Astrocyte (in vitro differentiated cells and primary cell): Measurements from ENCODE around the gene PDZK1IP1. TPM values are rescaled to one million over a fixed set of nuclear protein-coding genes. Genes with fewer than 3 reads are reported as not detected.
"Not testable (repeated sequence)": the region's sequence is repeated elsewhere in the genome, so short reads cannot be mapped to it uniquely, and the experiment has no call there.

Experiments
- DNase-seq: peaks from one replicate; pipeline ENCODE4 v3.0.0-alpha.2; 2010; ENCODE audit warnings: low read depth
- FAIRE-seq: peaks from 2 replicates; lab custom pipeline; 2011; peaks lifted over from hg19 to GRCh38; lab: Jason Lieb, UNC
- H2AFZ ChIP-seq: 2 replicates; pipeline ENCODE4 v1.6.0; 2012; ENCODE audit warnings: low read depth, low read length, inconsistent platforms
- H3K27ac ChIP-seq: 2 replicates; pipeline ENCODE4 v1.5.1; 2011; ENCODE audit warnings: low read depth, low read length, inconsistent platforms
- H3K27me3 ChIP-seq: 2 replicates; pipeline ENCODE4 v1.6.0; 2011; ENCODE audit warnings: low read length, inconsistent platforms; ENCODE audit not compliant: insufficient read depth
- H3K36me3 ChIP-seq: 2 replicates; pipeline ENCODE4 v1.5.1; 2011; ENCODE audit warnings: low read length, inconsistent platforms; ENCODE audit not compliant: insufficient read depth
- H3K4me1 ChIP-seq: 2 replicates; pipeline ENCODE4 v1.5.1; 2011; ENCODE audit warnings: low read length, inconsistent platforms; ENCODE audit not compliant: insufficient read depth
- H3K4me2 ChIP-seq: 2 replicates; pipeline ENCODE4 v1.6.0; 2012; ENCODE audit warnings: low read length, inconsistent platforms
- H3K4me3 ChIP-seq: 2 replicates; pipeline ENCODE4 v1.5.1; 2011; ENCODE audit warnings: low read depth, mild to moderate bottlenecking, low read length, inconsistent platforms; ENCODE audit not compliant: insufficient read depth
- H3K79me2 ChIP-seq: 2 replicates; pipeline ENCODE4 v1.6.0; 2012; ENCODE audit warnings: mild to moderate bottlenecking, low read length, inconsistent platforms; ENCODE audit not compliant: insufficient read depth
- H3K9ac ChIP-seq: 2 replicates; pipeline ENCODE4 v1.6.0; 2012; ENCODE audit warnings: mild to moderate bottlenecking, low read length, inconsistent platforms
- H3K9me3 ChIP-seq: 2 replicates; pipeline ENCODE4 v1.5.1; 2012; ENCODE audit warnings: low read depth, mild to moderate bottlenecking, low read length, inconsistent platforms; ENCODE audit not compliant: insufficient read depth
- H4K20me1 ChIP-seq: 2 replicates; pipeline ENCODE4 v1.6.0; 2012; ENCODE audit warnings: low read length, inconsistent platforms; ENCODE audit not compliant: insufficient read depth
- H3K27ac Mint-ChIP-seq: one replicate; pipeline ENCODE4 v1.8.0; 2021; ENCODE audit warnings: mild to moderate bottlenecking, mixed read lengths; ENCODE audit not compliant: unreplicated experiment
- H3K27me3 Mint-ChIP-seq: one replicate; pipeline ENCODE4 v1.8.0; 2021; ENCODE audit warnings: low read depth, mixed read lengths; ENCODE audit not compliant: unreplicated experiment
- H3K36me3 Mint-ChIP-seq: one replicate; pipeline ENCODE4 v1.8.0; 2021; ENCODE audit warnings: low read depth, mixed read lengths; ENCODE audit not compliant: unreplicated experiment
- H3K4me1 Mint-ChIP-seq: one replicate; pipeline ENCODE4 v1.8.0; 2021; ENCODE audit warnings: low read depth, mixed read lengths; ENCODE audit not compliant: unreplicated experiment
- H3K4me3 Mint-ChIP-seq: one replicate; pipeline ENCODE4 v1.8.0; 2021; ENCODE audit warnings: mild to moderate bottlenecking, moderate library complexity, mixed read lengths; ENCODE audit not compliant: unreplicated experiment
- H3K9me3 Mint-ChIP-seq: one replicate; pipeline ENCODE4 v1.8.0; 2021; ENCODE audit warnings: mild to moderate bottlenecking, mixed read lengths; ENCODE audit not compliant: unreplicated experiment
- CTCF ChIP-seq: IDR thresholded peaks from 2 replicates; pipeline ENCODE4 v1.5.1; 2011; ENCODE audit warnings: low read depth, mild to moderate bottlenecking, inconsistent platforms, low read length, moderate library complexity; ENCODE audit not compliant: insufficient read depth
- EZH2 ChIP-seq: IDR thresholded peaks from 2 replicates; pipeline ENCODE4 v1.6.1; 2012; ENCODE audit warnings: mild to moderate bottlenecking, low read length, inconsistent platforms; ENCODE audit not compliant: insufficient read depth
- total RNA-seq: library from RNA; stranded (reverse); gene quantifications from 2 replicates; pipeline ENCODE4 v1.2.1, GENCODE V29; 2021

The PDZK1IP1 gene
- total RNA-seq, 1 donor from 2014 or later = 0.34 TPM

- TF ChIP-seq CTCF (no peak), EZH2 (no peak)
- Histone ChIP-seq H2AFZ (no peak overlapping the region), H3K4me1 (no peaks in the 10 kb centered on the region), H3K4me2 (no peak overlapping the region), H3K9me3 (no peaks in the 10 kb centered on the region), H3K36me3 (no peaks in the 10 kb centered on the region), H4K20me1 (no peaks in the 10 kb centered on the region), H3K9ac (no peak overlapping the region), H3K79me2 (no peaks in the 10 kb centered on the region), H3K4me3 (no peak overlapping the region), H3K27me3 (no peaks in the 10 kb centered on the region), H3K27ac (no peak overlapping the region)
- H3K27me3 Mint-ChIP-seq = peaks cover 2% of the 10 kb centered on the region
- H3K27ac Mint-ChIP-seq = no peak overlapping the region
- DNase-seq (no peak), FAIRE-seq (no peak)
- no peaks in the 10 kb centered on the region for H3K36me3 Mint-ChIP-seq
- H3K9me3 Mint-ChIP-seq = peaks cover 6% of the 10 kb centered on the region
- H3K4me3 Mint-ChIP-seq = no peak overlapping the region
- H3K4me1 Mint-ChIP-seq = no peaks in the 10 kb centered on the region
Measured at GRCh38 chr1:47160716-47161115, 29.1 kb downstream of the PDZK1IP1 start.

GRCh38 chr1:47157957-47158356, 31.9 kb downstream of the PDZK1IP1 start:
- not testable (repeated sequence) for H3K27ac Mint-ChIP-seq, H2AFZ ChIP-seq, H3K4me2 ChIP-seq, H3K4me1 ChIP-seq, H3K27me3 ChIP-seq, H3K9me3 ChIP-seq, H3K36me3 Mint-ChIP-seq, H3K36me3 ChIP-seq, H3K4me3 Mint-ChIP-seq, H3K27me3 Mint-ChIP-seq, FAIRE-seq, H3K4me1 Mint-ChIP-seq, H4K20me1 ChIP-seq, H3K4me3 ChIP-seq, DNase-seq, H3K9ac ChIP-seq, H3K27ac ChIP-seq, H3K9me3 Mint-ChIP-seq, H3K79me2 ChIP-seq

GRCh38 chr1:47156457-47156856, 33.4 kb downstream of the PDZK1IP1 start:
- H3K4me1 Mint-ChIP-seq, DNase-seq, H4K20me1 ChIP-seq, H3K36me3 ChIP-seq, H3K27ac Mint-ChIP-seq, H3K4me2 ChIP-seq, H3K9me3 ChIP-seq, H3K9me3 Mint-ChIP-seq, H3K27me3 ChIP-seq, H3K27me3 Mint-ChIP-seq, H3K4me1 ChIP-seq, H3K79me2 ChIP-seq, FAIRE-seq, H2AFZ ChIP-seq, H3K9ac ChIP-seq, H3K27ac ChIP-seq, H3K4me3 Mint-ChIP-seq, H3K36me3 Mint-ChIP-seq, H3K4me3 ChIP-seq: not testable (repeated sequence)

- not testable (repeated sequence) for FAIRE-seq, H2AFZ ChIP-seq, H3K36me3 ChIP-seq, H3K9me3 Mint-ChIP-seq, H3K27me3 Mint-ChIP-seq, H3K4me3 ChIP-seq, H3K4me2 ChIP-seq, H3K9ac ChIP-seq, H3K27me3 ChIP-seq, H3K27ac ChIP-seq, H3K4me1 Mint-ChIP-seq, H3K9me3 ChIP-seq, H3K79me2 ChIP-seq, H4K20me1 ChIP-seq, DNase-seq, H3K36me3 Mint-ChIP-seq, H3K27ac Mint-ChIP-seq, H3K4me1 ChIP-seq, H3K4me3 Mint-ChIP-seq
Measured at GRCh38 chr1:47149162-47149561, 40.7 kb downstream of the PDZK1IP1 start.
